HG03432 (cell line): ENCODE measurements around the gene IFNAR1.
A peak's percentile ranks its signal among the peaks of the same experiment; 100 is the strongest.
"Not testable (repeated sequence)": the region's sequence is repeated elsewhere in the genome, so short reads cannot be mapped to it uniquely, and the experiment has no call there.

Source experiments
- ATAC-seq: cut with Tn5 transposase; IDR thresholded peaks from one replicate; pipeline ENCODE4 v1.9.1; 2021; ENCODE audit warnings: mild to moderate bottlenecking, moderate library complexity; ENCODE audit not compliant: unreplicated experiment

IFNAR1 gene

DNA sequence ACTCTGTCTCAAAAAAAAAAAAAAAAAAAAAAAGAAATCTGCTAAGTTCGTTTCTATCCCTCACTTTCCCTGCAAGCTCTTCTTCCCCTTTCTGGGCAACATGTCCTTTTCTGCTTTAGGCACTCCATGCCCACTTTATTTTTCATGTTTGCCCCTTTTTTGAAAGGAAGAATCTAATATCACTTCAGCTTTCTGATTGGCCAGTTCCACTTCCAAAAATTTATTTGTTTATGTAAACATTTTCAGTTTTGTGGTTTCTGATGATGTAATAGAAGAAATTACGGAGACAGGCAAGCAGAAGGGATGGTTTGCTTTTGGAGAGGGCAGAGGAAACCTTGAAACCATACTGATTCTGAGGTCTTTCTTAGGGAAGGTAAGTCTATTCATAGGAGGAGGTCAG lies 15.1 kb downstream of the IFNAR1 start:
- no peak for ATAC-seq

DNA sequence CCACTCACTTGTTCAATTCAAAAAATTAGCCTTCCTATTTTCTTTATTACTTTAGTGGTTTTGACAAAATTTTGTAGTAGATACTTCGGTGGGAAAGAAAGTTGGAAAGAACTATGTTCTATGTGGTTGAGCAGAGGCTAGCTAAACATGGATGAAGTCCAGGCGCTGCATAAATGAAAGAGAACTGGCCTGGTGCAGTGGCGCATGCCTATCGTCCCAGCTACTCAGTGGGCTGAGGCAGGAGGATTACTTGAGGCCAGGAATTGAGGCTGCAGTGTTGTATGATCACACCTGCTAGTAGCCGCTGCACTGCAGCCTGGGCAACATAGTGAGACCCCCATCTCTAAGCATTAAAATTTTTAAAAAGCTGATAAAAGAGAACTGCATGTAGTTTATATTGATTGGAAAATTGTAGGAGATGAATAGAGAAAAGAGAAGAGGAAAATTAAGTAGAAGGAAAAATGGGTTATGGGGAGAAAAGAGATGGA lies 21.0 kb downstream of the IFNAR1 start:
- no peak for ATAC-seq

DNA sequence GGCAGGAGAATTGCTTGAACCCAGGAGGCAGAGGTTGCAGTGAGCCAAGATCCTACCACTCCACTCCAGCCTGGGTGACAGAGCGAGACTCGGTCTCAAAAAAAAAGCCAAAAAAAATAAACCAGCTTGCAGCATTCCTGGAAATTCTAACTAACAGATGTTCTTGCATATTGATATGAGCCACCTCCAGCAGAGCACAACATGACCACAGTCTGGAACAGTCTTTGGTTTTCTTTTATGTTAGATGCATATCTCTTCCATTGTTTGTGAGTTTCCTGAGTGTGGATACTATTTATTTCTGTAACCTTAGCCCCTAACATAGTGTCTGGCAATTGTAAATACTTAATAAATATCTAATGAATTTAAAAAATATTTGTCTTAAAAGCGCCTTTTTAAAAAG lies 23.9 kb downstream of the IFNAR1 start:
- ATAC-seq = no peak

DNA sequence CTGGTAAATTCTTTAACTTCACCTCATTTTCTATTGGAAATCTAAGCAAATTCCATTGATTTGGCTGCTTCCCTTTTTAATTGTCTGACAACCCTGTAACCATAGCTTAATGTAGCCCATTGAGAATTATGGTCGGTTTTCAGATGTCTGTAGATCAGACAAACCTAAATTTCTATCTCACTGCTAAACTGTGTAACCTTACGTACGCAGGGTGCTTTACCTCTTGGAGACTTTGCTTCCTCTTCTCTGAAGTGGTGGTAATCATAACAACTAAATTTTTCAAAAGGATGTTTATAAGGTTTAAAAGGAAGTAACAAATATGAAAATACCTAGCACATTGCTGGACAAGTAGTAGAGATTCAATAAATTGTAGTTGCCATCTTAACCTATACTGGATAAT lies 25.9 kb downstream of the IFNAR1 start:
- ATAC-seq = no peak

DNA sequence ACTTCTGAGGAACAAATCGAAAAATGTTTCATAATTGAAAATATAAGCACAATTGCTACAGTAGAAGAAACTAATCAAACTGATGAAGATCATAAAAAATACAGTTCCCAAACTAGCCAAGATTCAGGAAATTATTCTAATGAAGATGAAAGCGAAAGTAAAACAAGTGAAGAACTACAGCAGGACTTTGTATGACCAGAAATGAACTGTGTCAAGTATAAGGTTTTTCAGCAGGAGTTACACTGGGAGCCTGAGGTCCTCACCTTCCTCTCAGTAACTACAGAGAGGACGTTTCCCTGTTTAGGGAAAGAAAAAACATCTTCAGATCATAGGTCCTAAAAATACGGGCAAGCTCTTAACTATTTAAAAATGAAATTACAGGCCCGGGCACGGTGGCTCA lies 30.6 kb downstream of the IFNAR1 start:
- no peak for ATAC-seq

DNA sequence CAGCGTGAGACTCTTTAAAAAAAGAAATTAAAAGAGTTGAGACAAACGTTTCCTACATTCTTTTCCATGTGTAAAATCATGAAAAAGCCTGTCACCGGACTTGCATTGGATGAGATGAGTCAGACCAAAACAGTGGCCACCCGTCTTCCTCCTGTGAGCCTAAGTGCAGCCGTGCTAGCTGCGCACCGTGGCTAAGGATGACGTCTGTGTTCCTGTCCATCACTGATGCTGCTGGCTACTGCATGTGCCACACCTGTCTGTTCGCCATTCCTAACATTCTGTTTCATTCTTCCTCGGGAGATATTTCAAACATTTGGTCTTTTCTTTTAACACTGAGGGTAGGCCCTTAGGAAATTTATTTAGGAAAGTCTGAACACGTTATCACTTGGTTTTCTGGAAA lies 31.2 kb downstream of the IFNAR1 start:
- ATAC-seq = no peak

DNA sequence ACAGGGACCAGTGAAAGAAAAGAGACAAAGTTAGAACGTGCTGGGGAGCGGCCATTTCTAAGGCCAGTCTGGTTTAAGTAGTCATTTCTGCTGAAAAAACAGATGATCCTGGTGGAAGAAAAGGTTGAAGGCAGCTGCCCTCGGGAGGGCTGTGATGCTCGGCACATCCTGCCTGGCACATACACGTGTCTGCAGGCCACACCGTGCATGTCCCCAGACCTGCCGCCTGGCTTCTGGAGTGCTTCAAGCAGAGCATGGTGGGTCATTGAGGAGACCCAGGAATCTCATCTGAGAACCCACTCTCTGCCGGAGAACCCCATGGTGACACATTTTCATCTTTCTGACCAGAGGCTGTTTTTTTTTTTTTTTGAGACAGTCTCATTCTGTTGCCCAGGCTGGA lies 32.4 kb downstream of the IFNAR1 start:
- no peak for ATAC-seq

DNA sequence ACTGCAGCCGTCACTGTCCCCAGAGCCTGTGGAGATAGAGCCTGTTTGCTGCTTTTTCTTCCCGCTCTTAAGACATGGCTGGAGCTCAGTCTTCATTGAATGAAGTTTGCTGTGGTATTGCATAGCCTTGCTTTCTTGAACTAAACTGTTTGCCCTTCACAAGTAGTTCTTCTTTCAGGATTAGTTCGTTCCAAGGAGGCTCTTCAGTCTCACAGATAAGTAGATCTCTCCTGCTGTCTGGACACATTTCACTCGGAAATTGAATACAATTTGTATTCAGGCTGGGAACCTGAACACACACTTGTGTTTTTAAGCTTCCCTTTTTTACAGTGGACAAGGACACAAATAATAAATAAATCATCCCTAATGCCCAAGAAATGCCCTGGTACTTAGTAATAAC lies 34.7 kb downstream of the IFNAR1 start:
- no peak for ATAC-seq

DNA sequence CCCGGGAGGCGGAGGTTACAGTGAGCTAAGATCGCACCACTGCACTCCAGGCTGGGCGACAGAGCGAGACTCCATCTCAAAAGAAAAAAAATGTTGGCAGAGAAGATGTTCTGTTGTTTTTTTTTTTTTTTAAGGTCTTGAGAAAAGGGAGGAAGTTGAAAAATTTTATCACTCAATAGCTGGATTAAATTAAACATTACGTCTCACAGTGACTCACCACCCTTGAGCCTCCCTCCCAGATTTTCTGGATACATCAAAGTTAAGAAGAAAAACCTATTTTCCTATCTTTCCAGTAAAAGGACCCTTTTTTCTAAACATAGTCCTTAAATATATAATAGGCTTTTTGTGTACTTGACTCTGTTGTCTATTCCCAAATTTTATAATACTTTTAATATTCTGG lies 35.5 kb downstream of the IFNAR1 start:
- ATAC-seq = no peak

DNA sequence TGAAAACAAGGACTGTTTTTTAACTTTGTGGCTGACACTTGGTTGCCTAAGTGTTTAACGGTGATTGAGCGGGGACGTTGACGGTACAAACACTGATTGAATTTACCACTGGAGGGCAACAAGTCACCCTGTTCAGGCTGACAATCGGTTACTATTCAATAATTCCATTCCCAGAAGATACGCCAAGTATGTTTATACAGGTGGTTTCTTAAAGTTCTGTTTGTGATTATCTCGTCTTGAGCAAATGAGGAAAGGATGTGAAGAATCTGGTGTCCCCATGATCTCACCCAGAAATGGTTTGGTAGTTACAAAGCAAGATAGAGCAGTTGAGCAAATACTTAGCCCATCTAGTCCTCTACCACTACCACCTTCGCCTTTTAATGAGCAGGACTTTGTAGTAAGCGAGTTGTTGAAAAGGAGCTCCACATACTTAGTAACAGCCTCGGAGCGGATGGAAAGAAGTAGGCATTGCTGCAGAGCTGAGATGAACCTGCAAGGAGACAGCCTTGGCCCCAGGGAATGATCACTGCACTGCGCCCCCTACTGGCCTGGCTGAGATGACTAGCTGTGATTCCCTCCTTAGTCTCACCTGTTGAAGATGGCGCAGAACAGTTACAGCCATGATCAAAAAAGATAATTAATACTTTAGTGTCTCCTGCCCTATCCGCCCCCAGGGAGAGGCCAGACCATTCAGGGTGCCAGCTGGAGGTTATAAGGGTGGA lies 36.3 kb downstream of the IFNAR1 start:
- ATAC-seq = peak; percentile 77

DNA sequence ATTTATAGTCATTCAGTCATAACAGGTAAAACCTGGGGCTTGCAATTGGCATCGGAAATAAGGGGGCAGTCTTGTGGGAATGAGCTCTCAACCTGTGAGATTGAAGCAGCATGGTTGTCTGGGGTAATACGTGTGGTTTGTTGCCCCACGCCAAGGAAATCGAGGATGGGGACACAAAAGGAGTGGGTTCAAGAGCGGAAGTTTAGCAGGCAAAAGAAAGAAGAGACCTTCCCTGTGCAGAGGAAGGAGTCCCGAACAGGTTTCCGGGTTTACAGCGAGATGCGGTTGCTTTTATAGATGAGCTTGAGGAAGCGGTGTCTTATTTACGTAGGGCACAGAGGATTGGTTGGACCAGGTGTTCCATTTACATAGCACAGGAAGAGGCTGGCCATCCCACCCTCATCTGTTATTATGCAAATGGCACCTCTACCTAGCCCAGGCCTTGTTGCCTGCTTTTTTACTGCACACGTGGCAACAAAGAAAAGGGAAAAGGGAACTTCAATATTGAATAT lies 37.3 kb downstream of the IFNAR1 start:
- peak; percentile 52 for ATAC-seq

DNA sequence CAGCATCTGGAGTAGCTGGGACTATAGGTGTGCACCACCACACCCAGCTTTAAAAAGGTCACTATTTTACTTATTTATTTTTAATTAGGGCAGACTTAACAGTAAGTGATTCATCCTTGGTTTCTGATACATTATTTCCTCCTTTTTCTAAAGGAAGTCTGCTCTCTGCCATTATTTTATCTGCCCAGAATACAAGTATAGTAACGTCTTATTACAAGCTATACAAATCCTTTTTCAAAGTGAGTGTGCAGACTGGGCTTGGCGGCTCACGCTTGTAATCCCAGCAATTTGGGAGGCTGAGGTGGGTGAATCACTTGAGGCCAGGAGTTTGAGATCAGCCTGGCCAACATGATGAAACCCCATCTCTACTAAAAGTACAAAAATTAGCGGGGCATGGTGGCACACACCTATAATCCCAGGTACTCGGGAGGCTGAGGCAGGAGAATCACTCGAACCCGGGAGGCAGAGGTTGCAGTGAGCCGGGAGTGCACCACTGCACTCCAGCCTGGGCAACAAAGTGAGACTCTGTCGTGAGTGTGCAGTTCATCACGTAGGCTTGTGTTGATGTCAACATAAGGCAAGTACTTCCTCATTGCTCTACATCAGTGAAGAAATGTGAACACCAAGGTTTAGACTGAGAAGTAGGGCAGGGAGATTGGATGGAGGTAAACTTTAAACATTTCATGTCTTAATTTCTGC lies 39.3 kb downstream of the IFNAR1 start:
- not testable (repeated sequence) for ATAC-seq

DNA sequence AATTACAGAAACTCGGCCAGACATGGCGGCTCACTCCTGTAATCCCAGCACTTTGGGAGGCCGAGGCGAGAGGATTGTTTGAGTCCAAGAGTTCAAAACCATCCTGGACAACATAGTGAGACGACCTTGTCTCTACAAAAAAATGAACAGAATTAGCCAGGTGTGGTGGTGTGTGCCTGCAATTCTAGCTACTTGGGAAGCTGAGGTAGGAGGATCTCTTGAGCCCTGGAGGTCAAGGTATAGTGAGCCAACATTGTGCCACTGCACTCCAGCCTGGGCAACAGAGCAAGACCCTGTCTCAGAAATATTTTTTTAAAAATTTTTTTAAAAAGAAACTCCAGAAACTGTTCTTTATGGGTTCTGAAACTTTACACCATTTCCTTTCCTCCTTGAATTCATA lies 40.1 kb downstream of the IFNAR1 start:
- no peak for ATAC-seq

DNA sequence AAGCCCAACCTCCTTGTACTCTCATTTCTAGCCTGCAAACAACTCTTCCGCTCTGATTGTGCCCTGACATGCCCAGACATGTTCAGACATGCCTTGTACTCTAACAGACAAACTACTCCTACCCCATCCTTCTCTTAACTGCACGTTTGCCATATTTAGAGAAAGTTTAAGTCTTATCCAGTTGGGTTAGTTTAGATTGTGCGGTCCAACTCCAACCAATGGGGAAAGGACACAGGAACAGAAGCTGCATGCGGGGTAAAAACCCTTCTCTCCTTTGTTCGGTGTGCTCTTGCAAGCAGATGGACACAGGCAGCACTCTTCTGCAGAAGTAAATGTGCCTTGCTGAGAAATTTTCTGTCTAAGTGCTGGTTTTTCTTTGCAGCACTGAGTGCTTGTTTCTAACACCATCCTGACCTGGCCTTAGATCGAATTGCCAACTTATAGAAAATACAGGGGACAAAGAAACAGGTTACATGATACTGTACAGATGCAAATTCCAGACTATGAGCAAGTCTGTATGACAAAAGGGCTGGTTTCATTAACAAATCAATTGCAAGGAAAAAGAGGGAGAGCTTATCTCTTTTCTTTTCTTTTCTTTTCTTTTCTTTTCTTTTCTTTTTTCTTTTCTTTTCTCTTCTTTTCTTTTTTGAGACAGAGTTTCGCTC lies 42.7 kb downstream of the IFNAR1 start:
- ATAC-seq = no peak

DNA sequence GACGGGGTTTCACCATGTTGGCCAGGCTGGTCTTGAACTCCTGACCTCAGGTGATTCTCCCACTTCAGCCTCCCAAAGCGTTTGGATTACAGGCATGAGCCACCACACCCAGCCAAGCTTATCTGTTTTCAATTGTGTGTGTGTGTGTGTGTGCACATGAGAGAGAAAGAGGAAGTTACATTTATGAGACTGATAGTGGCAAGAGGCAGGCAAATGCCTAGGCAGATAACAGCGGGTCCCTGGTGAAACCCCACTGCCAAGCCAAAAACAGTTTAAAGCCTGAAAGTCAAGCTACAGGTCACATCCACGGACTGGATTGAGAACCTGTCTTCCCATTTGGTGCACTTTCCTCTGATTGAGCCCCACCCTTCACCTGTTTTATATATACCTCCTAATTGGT lies 43.4 kb downstream of the IFNAR1 start:
- no peak for ATAC-seq

DNA sequence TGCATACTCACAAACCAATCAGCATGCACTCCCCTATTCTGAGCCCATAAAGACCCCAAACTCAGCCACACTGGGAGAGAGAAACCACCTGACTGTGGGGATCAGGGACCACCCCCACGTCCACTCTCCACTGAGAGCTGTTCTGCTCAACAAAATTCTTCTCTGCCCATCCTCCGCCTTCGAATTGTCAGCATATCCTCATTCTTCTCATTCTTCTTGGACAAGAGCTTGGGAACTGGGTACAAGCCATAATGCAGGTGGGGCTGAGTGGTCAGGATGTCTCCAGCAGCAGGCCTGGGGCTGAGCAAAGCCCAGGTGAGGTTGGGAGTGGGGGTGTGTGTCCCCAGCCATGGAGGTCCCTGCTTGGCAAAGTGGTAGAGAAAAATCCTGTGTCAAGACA lies 43.8 kb downstream of the IFNAR1 start:
- ATAC-seq = no peak

DNA sequence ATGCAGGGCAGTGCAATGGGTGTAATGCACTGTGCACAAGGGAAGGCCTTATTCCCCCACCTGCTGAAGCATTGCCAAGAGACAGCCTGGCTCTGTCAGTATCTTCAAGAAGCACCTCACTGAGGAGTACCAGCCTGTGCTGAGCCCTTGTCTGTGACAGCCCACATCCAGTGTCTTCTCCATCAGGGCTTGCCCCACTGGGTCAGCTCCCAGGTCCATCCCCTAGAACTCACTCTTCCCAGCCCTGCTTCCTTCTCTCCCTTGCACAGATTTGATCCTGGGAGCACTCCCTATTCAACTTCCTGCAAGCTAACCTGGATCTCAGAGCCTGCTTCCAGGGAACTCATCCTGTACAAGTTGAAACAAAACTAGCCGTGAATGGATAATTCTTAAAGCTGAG lies 44.8 kb downstream of the IFNAR1 start:
- ATAC-seq = no peak

DNA sequence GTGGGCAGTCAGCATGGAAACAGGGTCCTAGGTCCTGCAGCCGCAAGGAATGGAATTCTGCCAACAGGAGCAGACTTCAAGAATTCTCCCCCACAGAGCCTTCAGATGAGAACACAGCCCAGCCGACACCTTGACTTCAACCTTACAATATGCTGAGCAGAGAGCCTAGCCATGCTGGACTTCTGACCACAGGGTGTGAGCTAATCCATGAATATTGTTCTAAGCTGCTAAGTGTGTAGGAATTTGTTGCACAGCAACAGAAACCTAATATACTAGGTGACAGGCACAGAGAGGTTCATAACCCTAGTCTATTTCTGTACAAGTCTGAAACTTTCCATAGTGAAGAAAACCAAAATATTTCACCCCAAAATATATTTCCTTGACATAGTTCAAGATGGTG lies 45.5 kb downstream of the IFNAR1 start:
- ATAC-seq = no peak

DNA sequence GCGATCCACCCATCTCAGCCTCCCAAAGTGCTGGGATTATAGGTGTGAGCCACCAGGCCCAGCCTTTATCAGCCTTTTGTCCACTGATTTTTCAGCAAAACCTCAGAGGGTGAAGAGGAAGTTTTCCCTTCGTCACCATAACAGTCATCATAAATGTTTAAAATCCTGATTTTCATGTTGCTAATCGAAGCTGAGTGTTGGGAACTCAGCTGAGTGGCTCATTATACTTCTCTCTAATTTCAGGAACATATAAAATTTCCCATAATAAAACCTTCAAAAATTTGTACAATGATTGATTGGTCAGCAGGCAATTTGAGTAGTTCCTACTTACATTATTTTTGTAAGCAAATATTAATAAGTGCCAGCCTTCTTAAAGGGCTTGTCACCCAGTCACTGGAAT lies 46.6 kb downstream of the IFNAR1 start:
- no peak for ATAC-seq

DNA sequence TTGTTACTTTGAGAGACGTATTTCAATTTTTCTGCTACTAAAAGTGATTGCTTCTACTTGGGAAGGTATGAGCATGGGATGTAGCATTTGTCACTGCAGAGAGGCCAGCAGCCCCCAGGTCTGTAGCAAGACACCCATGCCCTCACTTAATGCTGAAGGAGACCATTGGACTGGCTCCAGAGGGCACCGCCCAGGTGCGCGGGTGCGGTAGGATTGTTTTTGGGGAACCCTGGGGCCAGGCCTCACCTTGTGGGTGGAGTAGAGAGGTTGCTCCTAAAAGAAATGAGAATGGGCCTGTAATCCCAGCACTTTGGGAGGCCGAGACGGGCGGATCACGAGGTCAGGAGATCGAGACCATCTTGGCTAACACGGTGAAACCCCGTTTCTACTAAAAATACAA lies 47.8 kb downstream of the IFNAR1 start:
- ATAC-seq = no peak

DNA sequence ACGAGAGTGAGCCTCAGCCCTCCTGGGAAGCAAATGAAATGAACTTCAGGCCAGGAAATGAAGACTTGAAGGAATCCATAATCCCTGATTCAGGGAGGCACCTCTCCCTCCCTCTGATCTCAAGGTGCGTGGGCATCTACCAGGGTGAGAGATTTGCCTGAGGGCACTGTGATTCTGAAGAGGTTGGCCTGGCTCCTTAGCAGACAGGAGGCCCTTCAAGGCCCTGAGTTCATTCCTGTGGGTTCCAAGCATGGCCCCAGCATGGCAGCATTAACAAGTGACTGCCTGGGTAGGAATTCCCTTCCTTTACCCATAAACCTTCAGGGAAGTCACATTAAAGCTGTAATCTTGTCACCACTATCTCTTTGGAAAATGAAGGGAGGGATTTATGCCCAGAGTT lies 48.7 kb downstream of the IFNAR1 start:
- no peak for ATAC-seq

DNA sequence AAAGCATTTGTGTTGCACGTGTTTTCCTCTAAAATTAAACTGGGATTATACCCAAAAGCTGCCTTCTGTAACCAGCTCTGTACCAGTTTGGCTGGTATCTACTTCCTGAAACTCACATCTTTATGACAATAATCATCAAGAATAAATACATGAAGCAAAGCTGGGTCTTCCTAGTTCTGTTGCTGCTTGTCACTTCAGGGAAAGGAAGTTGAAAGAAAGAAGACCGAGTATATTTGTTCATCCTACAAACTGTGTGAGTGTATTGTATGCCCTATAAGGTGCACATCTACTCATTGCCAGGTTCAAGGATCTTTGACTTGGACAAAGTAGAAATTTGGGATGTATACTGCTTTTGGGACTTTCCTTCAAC lies 49.3 kb downstream of the IFNAR1 start:
- no peak for ATAC-seq
